GM21737 (cell line): Measurements from ENCODE around the gene KIAA0825.

Experiments
- ATAC-seq: cut with Tn5 transposase; IDR thresholded peaks from one replicate; pipeline ENCODE4 v1.9.1; 2021; ENCODE audit warnings: mild to moderate bottlenecking, moderate library complexity; ENCODE audit not compliant: unreplicated experiment

KIAA0825 gene

GRCh38 chr5:94103514-94104245, 514.7 kb downstream of the KIAA0825 start:
- no peak for ATAC-seq
